RWPE2 (cell line): ENCODE results near the gene FSTL1.

Experiments used
- ATAC-seq: fragments of 200-7000 bp; cut with Tn5 transposase; 3 replicates; pipeline ENCODE4 v1.9.1; 2021; ENCODE audit warnings: low read depth
- DNase-seq: peaks from one replicate; pipeline ENCODE4 v3.0.0-alpha.2; 2020; ENCODE audit warnings: low spot score
- H3K27ac ChIP-seq: fragments of 450-650 bp; 2 replicates; pipeline ENCODE4 v1.5.1; 2017; ENCODE audit warnings: mild to moderate bottlenecking; ENCODE audit not compliant: poor library complexity, severe bottlenecking
- H3K27me3 ChIP-seq: fragments of 250-450 bp; sonication (Bioruptor Pico); 2 replicates; pipeline ENCODE4 v1.5.1; 2021; ENCODE audit warnings: mild to moderate bottlenecking, moderate library complexity; ENCODE audit not compliant: insufficient read depth, poor library complexity, severe bottlenecking
- H3K36me3 ChIP-seq: fragments of 250-450 bp; sonication (Bioruptor Pico); 2 replicates; pipeline ENCODE4 v1.5.1; 2020; ENCODE audit warnings: low read depth, mild to moderate bottlenecking, moderate library complexity
- H3K4me1 ChIP-seq: fragments of 250-450 bp; sonication (Bioruptor Pico); 2 replicates; pipeline ENCODE4 v1.5.1; 2021; ENCODE audit warnings: mild to moderate bottlenecking, moderate library complexity; ENCODE audit not compliant: insufficient read depth, poor library complexity, severe bottlenecking
- H3K4me3 ChIP-seq: fragments of 250-450 bp; sonication (Bioruptor Pico); 2 replicates; pipeline ENCODE4 v1.5.1; 2021; ENCODE audit warnings: mild to moderate bottlenecking, moderate library complexity; ENCODE audit not compliant: severe bottlenecking
- H3K9me3 ChIP-seq: fragments of 250-450 bp; sonication (Bioruptor Pico); 2 replicates; pipeline ENCODE4 v1.5.1; 2021; ENCODE audit warnings: mild to moderate bottlenecking, moderate library complexity; ENCODE audit not compliant: severe bottlenecking
- TF ChIP-seq, protein P1 (sequence below): fragments of 450-650 bp; IDR thresholded peaks from one replicate; pipeline ENCODE4 v1.5.1; 2017; ENCODE audit warnings: mild to moderate bottlenecking, moderate library complexity; ENCODE audit not compliant: poor library complexity, severe bottlenecking

The FSTL1 gene

DNA sequence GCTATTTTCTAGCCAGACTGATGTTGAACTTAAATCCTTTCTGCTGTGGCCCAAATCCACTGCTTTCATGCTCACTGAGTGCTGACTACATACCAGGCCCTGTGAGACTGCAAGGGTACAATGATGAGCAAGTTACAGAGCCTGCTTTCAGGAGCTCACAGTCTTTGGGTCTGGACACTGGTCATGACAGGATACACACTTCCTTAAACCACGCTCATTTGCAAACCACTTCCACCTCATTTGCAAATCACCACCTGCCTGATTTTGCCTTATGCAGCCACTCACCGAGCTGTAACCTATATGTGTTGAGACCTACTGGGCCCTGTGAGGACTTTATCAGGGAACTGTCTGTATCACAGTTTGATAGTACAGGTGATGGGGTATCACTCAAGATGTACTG lies 51.4 kb downstream of the FSTL1 start:
- Histone ChIP-seq H3K9me3 (no peaks in the 10 kb centered on the region), H3K36me3 (peaks cover 79% of the 10 kb centered on the region), H3K27me3 (no peaks in the 10 kb centered on the region), H3K4me3 (no peak overlapping the region), H3K27ac (no peak overlapping the region), H3K4me1 (no peaks in the 10 kb centered on the region)
- TF ChIP-seq, protein P1, sequence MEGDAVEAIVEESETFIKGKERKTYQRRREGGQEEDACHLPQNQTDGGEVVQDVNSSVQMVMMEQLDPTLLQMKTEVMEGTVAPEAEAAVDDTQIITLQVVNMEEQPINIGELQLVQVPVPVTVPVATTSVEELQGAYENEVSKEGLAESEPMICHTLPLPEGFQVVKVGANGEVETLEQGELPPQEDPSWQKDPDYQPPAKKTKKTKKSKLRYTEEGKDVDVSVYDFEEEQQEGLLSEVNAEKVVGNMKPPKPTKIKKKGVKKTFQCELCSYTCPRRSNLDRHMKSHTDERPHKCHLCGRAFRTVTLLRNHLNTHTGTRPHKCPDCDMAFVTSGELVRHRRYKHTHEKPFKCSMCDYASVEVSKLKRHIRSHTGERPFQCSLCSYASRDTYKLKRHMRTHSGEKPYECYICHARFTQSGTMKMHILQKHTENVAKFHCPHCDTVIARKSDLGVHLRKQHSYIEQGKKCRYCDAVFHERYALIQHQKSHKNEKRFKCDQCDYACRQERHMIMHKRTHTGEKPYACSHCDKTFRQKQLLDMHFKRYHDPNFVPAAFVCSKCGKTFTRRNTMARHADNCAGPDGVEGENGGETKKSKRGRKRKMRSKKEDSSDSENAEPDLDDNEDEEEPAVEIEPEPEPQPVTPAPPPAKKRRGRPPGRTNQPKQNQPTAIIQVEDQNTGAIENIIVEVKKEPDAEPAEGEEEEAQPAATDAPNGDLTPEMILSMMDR: no peak
- ATAC-seq: no peak
- no peak for DNase-seq

DNA sequence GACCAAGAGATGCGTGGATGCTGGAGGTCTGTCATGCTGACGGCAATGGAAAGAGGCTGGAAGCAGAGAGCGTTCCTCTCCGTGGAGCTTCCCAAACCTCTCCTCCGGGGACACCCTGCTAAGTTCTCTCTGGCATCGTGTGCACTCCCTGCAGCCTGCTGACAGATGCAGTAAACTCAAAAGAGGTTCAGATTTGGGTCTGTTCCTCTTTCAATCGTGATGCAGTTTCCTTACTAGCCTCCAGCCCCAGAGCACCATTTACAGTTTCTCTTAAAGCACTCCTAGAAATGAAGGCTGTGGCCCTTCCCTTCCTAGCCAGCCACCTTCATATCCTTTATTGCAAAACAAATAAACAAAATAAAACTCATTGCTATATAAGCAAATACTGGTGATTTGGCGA lies 54.3 kb downstream of the FSTL1 start:
- ATAC-seq: no peak
- Histone ChIP-seq H3K27ac (no peak overlapping the region), H3K4me3 (no peak overlapping the region), H3K9me3 (no peaks in the 10 kb centered on the region), H3K36me3 (peaks cover 60% of the 10 kb centered on the region), H3K27me3 (no peaks in the 10 kb centered on the region), H3K4me1 (no peaks in the 10 kb centered on the region)
- TF ChIP-seq, protein P1: no peak
- DNase-seq: no peak

DNA sequence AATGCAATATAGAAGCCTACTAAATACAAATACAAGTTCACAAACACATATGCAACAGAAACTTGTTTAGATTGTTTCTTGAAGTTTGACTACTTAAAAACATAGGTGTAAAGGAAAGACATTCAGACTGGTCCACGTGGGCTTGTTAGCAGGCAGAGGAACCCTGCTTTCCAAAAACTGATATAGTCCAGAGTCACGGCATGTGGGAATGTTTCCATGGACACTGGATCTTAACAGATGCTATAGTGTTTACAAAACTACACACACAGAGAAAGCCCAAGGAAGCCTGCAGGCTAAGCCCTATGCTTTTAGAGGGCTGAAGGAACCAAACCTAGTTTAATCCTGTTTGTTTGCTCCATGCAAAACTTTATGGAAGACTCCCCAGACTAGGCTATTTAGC lies 56.4 kb downstream of the FSTL1 start:
- Histone ChIP-seq H3K4me3 (no peak overlapping the region), H3K4me1 (no peaks in the 10 kb centered on the region), H3K36me3 (peaks cover 40% of the 10 kb centered on the region), H3K9me3 (no peaks in the 10 kb centered on the region), H3K27ac (no peak overlapping the region), H3K27me3 (no peaks in the 10 kb centered on the region)
- ATAC-seq: no peak
- TF ChIP-seq, protein P1: no peak
- no peak for DNase-seq

DNA sequence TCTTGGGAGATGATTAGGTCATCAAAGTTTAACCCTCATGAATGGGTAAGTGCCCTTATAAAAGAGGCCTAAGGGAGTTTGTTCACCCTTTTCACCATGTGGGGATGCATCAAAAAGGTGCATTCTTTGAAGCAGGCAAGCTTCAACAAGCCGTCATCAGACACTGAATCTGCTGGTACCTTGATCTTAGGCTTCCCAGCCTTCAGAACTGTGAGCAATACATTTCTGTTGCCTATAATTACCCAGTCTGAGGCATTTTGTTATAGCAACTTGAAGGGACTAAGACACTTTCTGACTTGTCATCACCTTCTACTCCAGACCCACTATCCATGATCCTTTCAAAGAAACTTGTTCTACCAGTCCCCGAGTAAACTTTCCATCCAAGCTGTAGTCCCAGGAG lies 57.0 kb downstream of the FSTL1 start:
- no peak overlapping the region for H3K27ac ChIP-seq
- no peak overlapping the region for H3K4me3 ChIP-seq
- TF ChIP-seq, protein P1: no peak
- H3K36me3 ChIP-seq: peaks cover 35% of the 10 kb centered on the region
- H3K27me3 ChIP-seq: no peaks in the 10 kb centered on the region
- no peaks in the 10 kb centered on the region for H3K9me3 ChIP-seq
- DNase-seq: no peak
- no peaks in the 10 kb centered on the region for H3K4me1 ChIP-seq
- no peak for ATAC-seq

DNA sequence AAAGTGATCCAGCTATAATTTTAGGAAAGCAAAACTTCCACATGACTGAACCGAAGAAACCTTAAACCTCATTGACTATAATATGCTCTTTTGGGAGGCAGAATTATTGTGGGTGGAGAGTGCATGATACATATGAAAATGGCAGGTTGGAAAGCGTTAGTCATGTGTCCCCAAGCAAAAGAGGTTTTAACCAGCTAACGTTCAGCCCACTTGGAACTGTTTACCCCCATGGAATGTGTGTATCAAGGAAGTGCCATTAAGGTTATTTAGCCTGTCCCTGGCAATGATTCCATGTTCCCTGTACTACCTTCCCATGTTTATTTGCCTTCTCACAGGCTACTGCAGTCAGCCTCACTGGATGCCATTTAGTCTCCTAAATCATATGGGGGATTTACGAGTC lies 57.5 kb downstream of the FSTL1 start:
- DNase-seq (no peak), ATAC-seq (no peak)
- Histone ChIP-seq H3K27me3 (no peaks in the 10 kb centered on the region), H3K36me3 (peaks cover 30% of the 10 kb centered on the region), H3K4me1 (no peaks in the 10 kb centered on the region), H3K4me3 (no peak overlapping the region), H3K27ac (no peak overlapping the region), H3K9me3 (no peaks in the 10 kb centered on the region)
- TF ChIP-seq, protein P1: no peak
